HG03064 (cell line): Measurements from ENCODE around the gene KCNJ15.

Experiments
- ATAC-seq: cut with Tn5 transposase; IDR thresholded peaks from one replicate; pipeline ENCODE4 v1.9.1; 2021; ENCODE audit warnings: low read depth; ENCODE audit not compliant: unreplicated experiment

KCNJ15 gene

DNA sequence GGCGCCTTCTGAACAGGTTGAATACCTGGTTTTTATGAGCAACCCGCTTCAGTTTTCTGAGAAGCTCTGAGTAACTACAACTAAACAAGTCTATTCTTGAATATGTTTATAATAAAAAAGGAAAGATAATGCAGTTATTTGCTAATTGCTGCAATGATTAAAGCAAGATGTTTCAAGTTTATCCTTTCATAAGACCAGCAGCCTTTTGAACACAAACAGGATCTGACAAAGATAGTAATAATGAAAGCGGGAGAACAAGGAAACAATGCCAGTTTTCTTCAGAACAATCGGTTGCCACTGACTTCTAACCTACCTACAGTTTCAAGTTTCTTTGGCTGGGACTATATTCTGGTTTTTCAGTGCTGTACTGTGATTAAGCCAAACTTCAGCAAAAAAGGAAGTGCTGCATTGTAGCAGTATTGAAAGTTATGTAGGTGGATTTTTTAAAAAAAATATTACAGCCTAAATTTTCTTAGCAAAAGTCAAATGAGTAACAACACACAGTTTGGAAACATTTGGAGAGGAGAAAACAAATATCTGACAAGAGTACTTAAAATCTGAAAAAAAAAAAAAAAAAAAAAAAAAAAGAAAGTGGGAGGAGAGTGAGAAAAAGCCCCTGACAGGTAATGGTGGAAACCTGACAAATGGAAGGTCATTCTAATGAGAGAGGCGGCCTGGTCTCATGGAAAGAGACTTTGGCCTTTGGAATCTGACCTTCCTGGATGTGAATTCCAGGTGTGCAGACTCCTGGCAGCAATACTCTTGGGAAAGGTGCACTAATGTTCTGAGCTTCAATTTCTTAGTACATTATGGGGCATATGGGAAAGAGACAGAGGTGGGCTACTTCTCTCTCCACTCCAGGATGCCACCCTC, 11.4 kb downstream of the KCNJ15 start:
- ATAC-seq: no peak

DNA sequence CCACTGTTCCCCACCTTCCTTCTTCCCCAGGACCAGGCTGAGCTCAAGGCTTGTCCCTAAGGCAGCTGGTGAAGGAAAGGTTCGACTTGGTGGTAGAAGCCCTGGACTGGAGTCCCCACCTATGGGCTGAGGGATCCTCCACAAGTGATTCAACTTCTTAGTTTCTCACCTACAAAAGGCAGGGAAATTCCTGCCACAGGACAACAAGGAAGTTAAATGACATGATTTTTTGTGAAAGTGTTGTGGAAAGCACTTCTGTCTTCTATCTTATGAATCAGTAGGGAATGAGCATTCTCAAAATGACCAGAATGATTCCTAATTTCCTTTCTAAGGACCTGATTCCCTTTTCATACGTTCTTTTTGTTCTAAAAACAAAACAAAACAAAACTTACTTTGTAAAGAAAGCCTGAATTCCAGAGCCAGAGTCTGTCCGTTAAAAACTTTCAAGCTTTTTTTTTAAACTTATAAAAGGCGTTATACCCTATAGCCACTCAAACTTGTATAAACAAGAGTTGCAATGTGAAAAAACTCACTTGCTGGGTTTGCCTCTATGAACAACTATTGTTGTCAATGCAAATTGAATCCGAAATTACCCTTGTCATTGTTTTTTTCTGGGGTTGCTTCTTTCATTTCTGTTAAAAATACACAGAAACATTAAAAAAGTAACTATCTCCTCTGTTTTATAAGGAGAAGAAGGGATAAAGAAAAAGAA, 12.2 kb downstream of the KCNJ15 start:
- ATAC-seq: no peak

DNA sequence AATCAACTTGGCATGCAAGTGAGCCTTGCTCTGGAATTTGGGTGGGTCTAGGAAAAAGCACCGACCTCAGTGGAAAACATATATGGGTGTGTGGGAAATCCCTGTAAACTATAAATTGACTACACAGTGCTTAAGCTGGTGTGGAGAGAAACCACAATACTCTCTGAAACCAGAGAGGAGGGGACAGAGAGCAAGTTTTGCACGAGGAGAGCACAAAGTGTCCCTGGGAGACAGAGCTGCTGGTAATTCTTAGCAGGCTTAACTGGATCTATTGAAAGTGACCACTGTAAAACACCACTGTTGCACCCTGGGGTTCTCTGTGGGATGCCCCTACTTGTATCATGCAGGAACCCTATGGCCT, 12.8 kb downstream of the KCNJ15 start:
- peak; percentile 64 for ATAC-seq

DNA sequence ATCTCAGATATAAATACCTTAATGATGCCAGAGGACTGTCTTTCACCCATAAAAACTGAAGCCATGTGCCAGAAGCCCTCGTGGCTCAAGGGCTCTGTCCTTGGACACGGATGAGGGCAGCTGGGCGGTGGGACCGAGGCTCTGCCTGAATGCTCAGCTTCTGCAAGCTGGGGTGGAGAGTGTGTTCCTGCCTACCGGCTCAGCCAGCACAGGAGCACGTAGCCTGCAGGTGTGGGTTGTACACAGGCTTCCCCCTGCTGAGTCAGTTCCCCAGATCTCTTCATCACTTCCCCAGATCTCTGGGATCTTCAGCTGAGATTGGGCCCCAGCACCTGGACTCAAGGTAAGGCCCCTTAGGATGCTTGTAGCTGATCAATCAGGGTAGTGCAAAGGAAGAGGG, 15.4 kb downstream of the KCNJ15 start:
- ATAC-seq: no peak

DNA sequence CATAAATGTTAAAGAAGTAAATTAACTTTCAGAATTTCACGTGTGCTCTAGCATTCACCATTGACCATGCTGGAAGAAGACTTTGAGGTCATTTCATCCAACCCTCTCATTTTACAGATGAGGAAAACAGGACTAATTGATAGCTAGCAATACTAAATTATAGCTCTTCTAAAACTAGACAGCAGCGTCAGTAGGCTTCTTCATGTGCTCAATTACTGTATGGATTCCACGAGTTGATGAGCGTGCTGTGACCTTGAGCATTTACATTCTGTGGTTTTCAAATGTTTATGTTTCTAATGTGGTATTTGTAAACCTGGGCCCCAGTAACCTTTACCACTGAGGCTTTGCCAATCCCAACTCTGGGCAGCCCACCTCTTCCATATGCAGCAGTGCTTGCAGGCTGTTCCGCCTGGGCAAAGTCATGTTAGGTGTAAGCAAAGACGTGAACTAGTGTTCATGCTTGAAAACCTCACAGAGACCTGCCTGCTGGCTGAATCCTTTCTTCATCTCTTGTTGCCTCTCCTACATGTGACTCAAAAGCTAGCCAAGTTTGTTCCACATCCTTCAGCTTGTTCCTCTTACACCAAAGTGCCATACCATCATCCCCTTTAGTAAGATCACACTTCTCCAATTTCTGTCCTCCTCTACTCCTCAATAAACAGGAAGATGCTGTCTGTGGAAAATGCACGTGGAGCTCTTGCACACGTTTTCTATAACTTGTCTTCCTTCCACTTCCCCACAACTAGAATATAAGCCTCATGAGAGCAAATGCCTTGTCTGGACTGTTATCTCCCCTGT, 17.2 kb downstream of the KCNJ15 start:
- no peak for ATAC-seq

DNA sequence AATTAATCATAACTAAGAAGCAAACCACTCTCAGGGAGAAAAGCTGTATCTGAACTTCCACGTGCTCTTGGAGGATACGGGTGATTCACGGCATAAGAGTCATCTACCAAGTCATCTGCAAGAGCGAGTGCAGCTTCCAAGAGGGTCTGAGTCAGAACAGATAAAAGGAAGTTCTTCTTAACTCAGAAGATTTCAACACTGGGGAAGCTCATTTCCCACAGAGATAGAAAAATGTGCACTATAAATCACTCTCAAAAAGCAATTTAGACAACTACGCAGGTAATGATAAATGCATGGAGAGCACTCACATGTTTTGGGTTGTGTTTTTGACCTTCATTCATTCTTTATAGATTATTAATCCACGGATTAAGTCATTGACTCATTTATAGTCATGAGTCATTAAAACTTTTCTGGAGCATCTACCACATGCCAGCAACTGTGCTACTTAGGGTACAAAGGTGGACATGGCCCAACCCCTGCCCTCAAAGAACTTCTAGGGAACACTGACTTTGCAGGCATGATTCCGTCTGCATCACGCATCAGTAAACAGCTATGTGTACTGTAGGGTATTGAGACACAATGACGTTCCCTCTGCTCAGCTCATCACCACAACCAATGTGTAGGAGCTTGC, 20.8 kb downstream of the KCNJ15 start:
- no peak for ATAC-seq

DNA sequence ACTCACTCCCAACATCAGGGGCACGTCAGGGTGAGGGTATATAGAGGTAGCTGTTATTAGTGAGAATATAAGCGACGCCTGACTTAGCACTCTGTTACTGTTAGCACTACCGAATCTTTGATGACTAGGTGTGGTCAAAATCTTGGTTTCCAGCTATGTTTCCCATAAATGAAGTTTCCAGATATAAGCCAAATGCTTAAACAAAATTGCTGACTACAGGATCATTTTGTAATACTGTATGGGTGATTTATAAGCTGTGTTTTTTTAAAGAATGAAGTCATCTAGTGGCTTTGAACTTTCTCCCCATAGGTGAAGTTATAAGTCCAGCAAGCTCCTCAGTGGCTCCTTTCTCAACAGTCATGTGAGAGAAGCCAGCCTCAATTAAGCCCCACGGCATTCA, 23.7 kb downstream of the KCNJ15 start:
- ATAC-seq: no peak

DNA sequence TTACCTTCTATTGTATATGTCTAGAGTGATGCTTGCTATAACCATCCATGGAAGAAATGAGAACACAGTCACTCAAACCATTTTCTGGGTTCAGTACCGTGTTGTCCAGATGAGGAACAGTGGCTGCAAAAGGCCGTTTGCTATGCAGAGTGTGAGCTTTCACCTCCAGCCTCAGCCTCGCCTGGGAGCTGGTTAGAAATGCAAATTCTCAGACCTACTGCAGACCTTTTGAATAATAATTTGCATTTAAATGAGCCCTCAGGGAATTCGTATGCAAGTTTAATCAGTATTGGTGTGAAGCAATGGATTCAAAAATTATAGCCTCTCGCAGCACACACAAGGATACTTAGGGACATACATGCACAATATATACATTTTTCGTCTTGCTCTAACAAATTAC, 24.1 kb downstream of the KCNJ15 start:
- no peak for ATAC-seq

DNA sequence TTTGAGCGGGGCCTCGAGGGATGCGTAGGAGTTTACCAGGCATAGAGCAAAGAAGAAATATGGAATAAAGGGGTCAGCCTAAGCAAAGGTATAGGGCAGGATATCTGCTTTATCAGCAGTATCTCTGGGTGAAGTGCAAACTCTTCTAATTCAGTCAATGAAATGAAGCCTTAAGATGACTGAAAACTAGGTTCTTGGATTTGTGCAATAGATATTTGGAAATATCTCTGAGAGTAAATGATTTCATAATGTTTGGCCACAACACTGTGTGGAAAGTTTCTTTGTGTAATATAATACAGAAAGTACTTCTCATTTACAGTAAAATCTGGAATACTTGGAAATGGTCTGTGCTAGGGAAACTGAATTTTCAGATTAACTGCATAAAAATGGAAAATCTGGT, 26.1 kb downstream of the KCNJ15 start:
- ATAC-seq: no peak

DNA sequence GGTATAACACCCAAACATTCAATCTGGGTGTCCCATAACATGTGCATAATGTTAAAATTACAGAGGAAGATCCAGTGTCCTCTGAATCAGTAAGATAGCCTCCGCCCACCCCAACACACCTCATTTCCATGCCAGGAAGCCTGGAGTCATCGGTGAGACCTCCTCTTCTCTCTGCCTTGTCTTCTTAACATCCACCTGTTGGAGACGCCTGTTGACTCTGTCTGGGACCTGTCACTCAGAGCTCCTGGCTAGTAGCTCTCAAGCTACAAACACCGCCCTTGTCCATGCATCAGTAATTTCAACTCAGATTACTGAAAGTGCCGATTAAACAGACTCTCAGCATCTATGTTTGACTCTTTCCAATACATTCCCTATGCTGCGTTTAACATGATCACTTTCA, 27.4 kb downstream of the KCNJ15 start:
- ATAC-seq: no peak

DNA sequence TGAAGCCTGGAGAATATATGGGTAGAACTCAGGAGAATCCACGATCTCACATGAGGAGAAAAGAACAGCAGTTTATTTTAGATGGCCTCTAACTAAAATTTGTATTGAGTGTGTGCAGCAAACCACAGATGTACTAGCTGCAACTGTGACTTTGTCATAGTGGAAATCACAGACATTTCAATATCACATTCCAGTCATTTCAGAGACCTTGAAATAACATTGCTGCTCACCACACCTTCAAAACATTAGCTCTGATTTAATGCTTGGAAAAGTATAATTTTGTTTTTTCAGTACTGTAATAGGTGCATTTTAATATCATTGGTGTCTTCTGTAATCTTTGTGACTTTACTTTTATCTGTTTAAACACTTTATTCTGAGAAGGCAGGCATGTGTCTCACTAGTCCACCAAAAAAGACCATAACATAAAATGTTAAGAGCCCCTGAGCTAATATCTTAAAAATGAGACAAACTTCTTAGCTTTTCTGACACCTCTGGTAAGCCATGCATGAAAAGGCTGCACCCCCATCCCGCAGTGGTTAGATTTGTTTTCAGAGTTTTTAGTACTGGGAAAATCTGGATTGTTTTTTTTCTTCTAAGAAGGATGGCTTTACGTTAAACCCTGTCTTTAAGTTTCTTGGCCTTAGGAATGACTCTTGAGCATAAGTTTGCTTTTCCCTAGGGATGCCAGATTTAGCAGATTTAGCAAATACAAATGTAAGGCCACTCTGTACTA, 30.1 kb downstream of the KCNJ15 start:
- ATAC-seq: no peak

DNA sequence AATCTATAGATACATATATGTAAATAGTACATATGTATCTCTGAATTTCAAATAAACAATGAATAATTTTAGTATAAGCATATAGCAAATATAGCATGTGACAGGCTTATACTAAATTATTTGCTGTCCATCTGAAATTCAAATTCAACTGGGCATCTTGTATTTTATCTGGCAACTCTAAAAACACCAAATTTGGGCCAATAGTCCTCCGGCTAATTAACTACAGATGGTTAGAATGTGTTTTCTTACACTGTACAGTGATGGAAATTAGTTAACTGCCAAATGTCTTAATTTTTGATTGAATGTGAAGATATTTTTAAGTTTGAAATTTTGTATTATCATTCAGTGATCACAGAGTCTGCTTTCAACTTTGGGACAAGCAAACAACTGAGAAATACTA, 30.7 kb downstream of the KCNJ15 start:
- ATAC-seq: no peak

DNA sequence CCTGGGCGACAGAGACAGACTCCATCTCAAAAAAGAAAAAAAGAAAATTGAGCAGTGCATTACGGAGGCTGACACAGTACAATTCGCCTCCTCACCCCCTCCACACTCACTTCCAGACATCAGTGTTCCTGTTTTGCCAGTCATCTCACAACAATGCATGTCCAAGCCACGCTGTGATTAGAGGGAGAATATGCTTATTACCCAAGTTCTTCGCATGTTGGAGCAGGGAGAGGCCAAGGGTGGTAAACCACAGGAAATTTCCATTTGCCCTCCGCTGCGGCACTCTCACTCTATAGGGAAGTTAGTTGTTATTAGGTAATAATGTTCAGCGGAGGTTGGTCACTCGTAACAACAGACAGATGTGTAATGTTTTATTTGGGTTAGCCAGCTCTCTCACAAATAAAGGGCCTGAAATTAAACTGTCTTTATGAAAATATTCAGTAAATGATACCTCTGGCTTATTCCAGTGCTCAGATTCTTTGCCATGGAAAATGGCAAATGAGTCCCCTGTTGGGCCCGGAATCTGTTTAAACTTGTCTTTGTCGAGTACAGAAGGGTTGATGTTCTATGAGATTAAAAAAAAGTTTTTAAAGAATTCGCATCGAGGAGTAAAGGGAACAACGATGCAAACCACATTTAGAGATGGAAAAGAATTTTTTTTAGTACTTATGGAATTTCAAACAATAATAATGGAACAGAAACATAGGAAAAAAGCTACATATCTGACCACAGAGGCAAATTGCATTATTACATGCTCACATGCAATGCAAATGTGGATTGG, 33.1 kb downstream of the KCNJ15 start:
- ATAC-seq: no peak

DNA sequence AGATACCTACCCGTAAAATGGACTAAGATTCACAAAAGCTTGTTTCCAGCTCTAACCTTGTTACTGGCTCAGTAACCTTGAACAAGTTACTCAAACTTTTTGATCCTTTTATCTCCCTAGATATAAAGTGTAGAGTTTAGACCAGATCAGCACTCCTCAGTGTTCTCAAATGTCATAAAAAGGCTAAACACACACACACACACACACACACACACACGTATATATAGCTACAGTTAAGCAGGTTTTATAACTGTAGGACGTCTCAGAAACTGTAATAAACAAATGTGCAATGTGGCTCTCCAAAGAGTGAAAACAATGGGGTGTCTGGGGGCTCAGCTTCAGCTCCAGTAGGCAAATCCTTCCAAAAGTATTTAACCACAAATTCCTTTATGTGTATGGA, 34.0 kb downstream of the KCNJ15 start:
- no peak for ATAC-seq

DNA sequence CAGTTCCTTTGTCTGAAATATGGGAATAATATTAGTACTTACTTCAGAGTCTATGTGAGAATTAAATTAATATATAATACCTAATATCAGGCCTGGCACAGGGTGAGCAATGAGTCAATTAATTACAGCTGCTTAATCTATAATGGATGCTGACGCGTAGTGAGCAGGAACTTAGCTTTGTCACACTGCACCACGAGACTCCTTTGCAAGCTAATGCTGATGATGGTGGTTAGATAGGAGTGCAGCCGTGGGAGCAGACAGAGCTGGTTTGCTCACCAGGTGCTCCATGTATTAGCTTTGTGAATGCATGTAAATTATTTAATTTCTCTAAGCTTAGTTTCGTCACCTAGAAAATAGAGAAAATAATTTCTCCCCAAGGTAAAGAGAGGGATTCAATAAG, 35.1 kb downstream of the KCNJ15 start:
- no peak for ATAC-seq

DNA sequence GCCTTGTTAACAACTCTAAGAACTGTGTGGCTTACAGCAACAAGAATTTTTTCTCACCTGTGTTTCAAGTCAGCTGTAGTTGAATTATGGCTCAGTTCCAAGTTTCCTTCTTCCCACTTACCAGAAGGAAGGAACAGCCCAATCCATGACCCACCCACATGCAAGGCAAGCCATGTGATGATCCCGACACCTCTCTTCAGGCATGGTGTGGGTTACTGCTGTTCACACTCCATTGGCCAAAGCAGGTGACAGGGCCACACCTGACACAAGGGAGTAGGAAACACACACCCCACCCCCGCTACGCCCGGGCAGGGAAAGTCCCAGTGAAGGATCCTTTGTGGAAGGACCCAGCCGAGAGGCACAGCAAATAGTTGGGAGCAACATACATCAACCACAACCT, 36.3 kb downstream of the KCNJ15 start:
- ATAC-seq: no peak

DNA sequence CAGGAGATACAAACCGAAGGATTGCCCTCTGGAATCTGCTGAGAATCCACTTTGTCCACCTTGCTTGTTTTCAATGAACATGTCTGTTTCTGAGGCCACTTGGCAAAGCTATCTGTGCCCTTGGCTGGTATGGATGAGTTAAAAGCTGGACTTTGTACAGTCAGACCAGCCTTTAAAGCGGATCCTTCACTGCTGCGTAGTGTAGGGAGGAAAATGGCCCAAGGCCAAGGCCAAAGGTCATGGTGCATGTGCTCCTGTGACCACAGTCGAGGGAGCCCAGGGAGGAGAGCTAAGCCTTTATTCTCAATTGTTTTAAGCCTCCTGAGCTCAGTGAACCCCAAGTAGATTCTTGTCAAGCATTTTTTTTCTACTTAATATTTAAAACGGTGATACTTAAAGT, 37.0 kb downstream of the KCNJ15 start:
- ATAC-seq: no peak

DNA sequence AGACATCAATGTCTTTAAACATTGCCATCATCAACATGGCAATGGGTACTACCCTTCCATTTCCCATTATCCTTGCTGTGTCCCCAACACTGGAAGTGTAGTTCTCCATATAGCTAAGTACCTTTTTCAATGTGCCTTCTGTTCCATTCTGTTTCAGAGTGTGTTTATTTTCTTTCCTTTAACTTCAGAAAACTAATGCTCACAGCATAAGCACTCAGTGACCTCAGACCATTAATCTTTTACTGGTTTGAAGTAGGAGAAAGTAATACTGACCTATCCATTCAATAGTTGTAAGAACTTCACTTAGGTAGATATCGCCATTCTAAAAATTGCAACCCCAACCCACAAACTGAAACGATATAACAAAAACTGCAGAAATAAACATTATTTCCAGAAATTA, 37.8 kb downstream of the KCNJ15 start:
- ATAC-seq: no peak

DNA sequence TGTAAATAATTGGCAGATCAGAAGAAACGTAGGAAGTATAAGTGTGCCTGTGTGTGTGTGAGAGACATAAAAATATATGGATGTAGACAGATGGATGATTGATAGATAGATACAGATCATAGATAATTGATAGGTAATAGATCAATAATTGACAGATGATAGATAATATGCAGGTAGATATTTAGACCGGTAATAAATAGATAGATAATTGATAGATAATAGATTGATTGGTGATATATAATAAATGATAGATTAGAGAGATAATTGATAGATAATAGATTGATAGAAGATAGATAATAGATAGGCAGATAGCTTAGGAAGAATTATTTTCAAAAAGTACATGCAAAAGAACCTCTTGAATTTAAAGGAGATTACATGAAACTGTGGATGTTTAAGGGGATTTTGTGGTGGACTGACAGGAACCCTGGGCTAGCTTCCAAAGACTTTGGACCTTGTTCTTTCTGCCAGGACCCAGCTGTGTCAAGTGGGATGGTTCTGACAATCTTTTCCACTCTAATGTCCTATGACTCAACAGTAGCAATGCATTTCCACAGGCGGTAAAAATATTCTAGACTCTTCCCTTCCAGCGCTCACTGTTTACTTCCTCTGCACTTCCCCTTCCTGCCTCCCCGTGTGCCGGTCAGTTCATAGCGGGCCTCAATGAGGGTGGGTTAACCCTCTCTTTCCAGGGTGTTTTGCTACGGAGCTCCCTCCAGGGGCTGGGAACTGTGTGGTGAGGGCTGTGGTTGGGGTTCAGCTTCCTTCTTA, 39.4 kb downstream of the KCNJ15 start:
- no peak for ATAC-seq
